Measurements from ENCODE around the gene CTRB1.

Gene CTRB1

DNA sequence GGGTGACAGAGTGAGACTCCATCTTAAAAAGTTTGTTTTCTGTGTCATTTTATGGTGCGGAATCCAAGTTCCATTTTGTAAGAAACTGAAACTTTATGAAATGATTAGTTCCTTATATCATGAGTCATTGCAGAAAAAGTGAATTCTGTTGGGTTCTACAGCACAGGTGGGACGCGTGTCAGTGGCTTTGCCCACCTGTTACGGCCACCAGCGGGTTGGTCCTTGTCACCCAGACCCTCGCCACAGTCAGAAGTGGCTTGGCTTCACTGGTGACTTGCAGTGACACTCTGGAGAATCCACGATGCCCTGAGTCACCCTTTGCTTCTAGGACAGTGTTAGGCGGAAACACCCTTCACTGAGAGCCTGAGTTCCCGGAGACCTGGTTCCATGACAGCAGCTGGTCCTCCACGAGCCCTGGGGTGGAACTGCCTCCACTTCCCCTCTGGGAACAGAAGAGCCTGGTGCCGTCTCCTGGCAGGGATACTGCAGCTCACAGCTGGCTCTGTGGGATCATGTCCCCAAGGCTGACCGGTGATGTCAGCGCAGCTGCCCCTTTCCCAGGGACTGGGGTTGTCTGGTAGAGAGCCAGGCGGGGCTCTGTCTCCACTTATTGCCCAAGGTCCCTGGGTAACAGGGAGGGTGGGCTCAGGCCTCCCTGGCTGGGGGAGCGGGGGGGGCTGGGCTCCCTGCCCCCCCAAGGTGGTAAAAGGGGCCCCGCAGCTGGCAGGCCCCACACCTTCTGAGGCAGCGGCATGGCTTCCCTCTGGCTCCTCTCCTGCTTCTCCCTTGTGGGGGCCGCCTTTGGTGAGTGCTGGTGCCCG lies at the start of gene CTRB1:
Gene CTRB1, plus strand, starts transcription at position 733 of the 821 bp plus-strand sequence. Its CDS starts 20 bp downstream, at position 753.
- Histone ChIP-seq H3K4me1 (ENCODE audit: insufficient read depth, low read length) (no peaks in the 10 kb centered on the region), H3K9ac (ENCODE audit: low read depth, low read length) (no peak within 1 kb of the TSS), H3K36me3 (ENCODE audit: insufficient read depth, low read length) (no peaks in the 10 kb centered on the region), H3K9me3 (ENCODE audit: control insufficient read depth, insufficient read depth, low read length) (no peaks in the 10 kb centered on the region)

- no peak overlapping the region for H3K9ac ChIP-seq (ENCODE audit: low read depth, low read length)
- H3K36me3 ChIP-seq (ENCODE audit: insufficient read depth, low read length) = peaks cover 37% of the 10 kb centered on the region
- no peaks in the 10 kb centered on the region for H3K4me1 ChIP-seq (ENCODE audit: insufficient read depth, low read length)
- peaks cover 48% of the 10 kb centered on the region for H3K9me3 ChIP-seq (ENCODE audit: control insufficient read depth, insufficient read depth, low read length)
These were observed 48.8 kb upstream of the CTRB1 start for GRCh38 chr16:75169899-75170405.

DNA sequence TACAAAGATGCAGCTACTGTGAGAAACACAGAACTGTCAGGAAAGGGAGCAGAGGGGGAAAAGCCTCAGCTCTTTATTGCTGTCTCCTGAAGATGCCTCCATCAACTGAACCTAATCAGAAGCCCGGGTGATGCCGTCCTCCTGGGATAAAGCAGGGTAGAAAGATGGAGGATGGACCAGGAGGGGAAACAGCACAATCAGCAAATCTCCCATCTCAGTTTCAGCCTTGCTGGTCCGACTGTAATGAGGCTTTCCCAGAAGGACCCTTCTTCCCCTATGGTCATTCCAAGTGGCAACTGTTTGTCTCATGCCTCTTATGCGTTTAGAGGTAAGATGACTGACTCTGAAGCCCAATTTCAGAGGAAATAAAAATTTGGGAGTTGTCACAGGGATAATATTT lies 46.2 kb upstream of the CTRB1 start:
- H3K36me3 ChIP-seq (ENCODE audit: insufficient read depth, low read length) = peaks cover 27% of the 10 kb centered on the region
- no peaks in the 10 kb centered on the region for H3K4me1 ChIP-seq (ENCODE audit: insufficient read depth, low read length)
- H3K9me3 ChIP-seq (ENCODE audit: control insufficient read depth, insufficient read depth, low read length) = peaks cover 38% of the 10 kb centered on the region
- no peak overlapping the region for H3K9ac ChIP-seq (ENCODE audit: low read depth, low read length)

GRCh38 chr16:75175074-75175473 lies 43.7 kb upstream of the CTRB1 start:
- Histone ChIP-seq H3K9ac (ENCODE audit: low read depth, low read length) (no peak overlapping the region), H3K9me3 (ENCODE audit: control insufficient read depth, insufficient read depth, low read length) (peaks cover 30% of the 10 kb centered on the region), H3K36me3 (ENCODE audit: insufficient read depth, low read length) (peaks cover 7% of the 10 kb centered on the region), H3K4me1 (ENCODE audit: insufficient read depth, low read length) (no peaks in the 10 kb centered on the region)

- Histone ChIP-seq H3K9me3 (ENCODE audit: control insufficient read depth, insufficient read depth, low read length) (peaks cover 13% of the 10 kb centered on the region), H3K4me1 (ENCODE audit: insufficient read depth, low read length) (no peaks in the 10 kb centered on the region), H3K9ac (ENCODE audit: low read depth, low read length) (no peak overlapping the region), H3K36me3 (ENCODE audit: insufficient read depth, low read length) (no peaks in the 10 kb centered on the region)
These were observed 41.9 kb upstream of the CTRB1 start for GRCh38 chr16:75176926-75177325.

GRCh38 chr16:75179208-75179607 lies 39.6 kb upstream of the CTRB1 start:
- Histone ChIP-seq H3K4me1 (ENCODE audit: insufficient read depth, low read length) (no peaks in the 10 kb centered on the region), H3K36me3 (ENCODE audit: insufficient read depth, low read length) (no peaks in the 10 kb centered on the region), H3K9ac (ENCODE audit: low read depth, low read length) (no peak overlapping the region), H3K9me3 (ENCODE audit: control insufficient read depth, insufficient read depth, low read length) (peaks cover 5% of the 10 kb centered on the region)

- no peaks in the 10 kb centered on the region for H3K4me1 ChIP-seq (ENCODE audit: insufficient read depth, low read length)
- H3K9ac ChIP-seq (ENCODE audit: low read depth, low read length) = no peak overlapping the region
- H3K9me3 ChIP-seq (ENCODE audit: control insufficient read depth, insufficient read depth, low read length) = no peaks in the 10 kb centered on the region; the same call in 1 of the 2 replicates
- no peaks in the 10 kb centered on the region for H3K36me3 ChIP-seq (ENCODE audit: insufficient read depth, low read length)
These were observed 37.2 kb upstream of the CTRB1 start for GRCh38 chr16:75181630-75182029.

GRCh38 chr16:75188832-75189477 lies 29.8 kb upstream of the CTRB1 start:
- Histone ChIP-seq H3K9me3 (ENCODE audit: control insufficient read depth, insufficient read depth, low read length) (no peaks in the 10 kb centered on the region), H3K9ac (ENCODE audit: low read depth, low read length) (no peak overlapping the region), H3K36me3 (ENCODE audit: insufficient read depth, low read length) (no peaks in the 10 kb centered on the region), H3K4me1 (ENCODE audit: insufficient read depth, low read length) (no peaks in the 10 kb centered on the region)

DNA sequence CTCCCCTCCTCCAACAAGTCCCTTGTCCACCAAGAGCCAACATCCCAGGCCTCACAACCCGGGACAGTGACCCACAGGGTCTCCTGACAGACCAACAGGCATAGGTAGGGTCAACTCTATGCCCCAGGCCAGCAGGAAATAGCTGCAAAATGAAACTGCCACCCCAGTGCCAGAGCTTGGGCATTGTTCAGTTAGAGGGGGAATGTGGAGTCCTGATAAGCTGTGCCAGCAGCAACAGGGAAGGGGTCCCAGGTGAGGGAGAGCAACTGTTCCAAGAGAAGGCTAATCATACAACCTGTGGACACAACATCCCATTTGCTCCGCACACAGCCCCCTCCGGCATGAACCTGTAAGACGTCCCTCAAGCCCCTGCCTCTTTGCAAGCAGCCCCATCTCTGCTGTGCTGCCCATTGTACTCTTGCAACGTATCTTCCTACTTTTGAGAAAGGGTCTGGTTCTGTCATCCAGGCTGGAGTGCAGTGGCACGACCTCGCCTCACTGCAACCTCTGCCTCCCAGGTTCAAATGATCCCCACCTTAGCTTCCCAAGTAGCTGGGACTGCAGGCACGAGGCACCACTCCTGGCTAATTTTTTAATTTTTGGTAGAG lies 29.0 kb upstream of the CTRB1 start:
- no peaks in the 10 kb centered on the region for H3K9me3 ChIP-seq (ENCODE audit: control insufficient read depth, insufficient read depth, low read length)
- H3K9ac ChIP-seq (ENCODE audit: low read depth, low read length) = no peak overlapping the region
- no peaks in the 10 kb centered on the region for H3K36me3 ChIP-seq (ENCODE audit: insufficient read depth, low read length)
- H3K4me1 ChIP-seq (ENCODE audit: insufficient read depth, low read length) = no peaks in the 10 kb centered on the region

GRCh38 chr16:75192606-75193264 lies 26.1 kb upstream of the CTRB1 start:
- Histone ChIP-seq H3K4me1 (ENCODE audit: insufficient read depth, low read length) (no peaks in the 10 kb centered on the region), H3K36me3 (ENCODE audit: insufficient read depth, low read length) (no peaks in the 10 kb centered on the region), H3K9ac (ENCODE audit: low read depth, low read length) (no peak overlapping the region), H3K9me3 (ENCODE audit: control insufficient read depth, insufficient read depth, low read length) (no peaks in the 10 kb centered on the region; the same call in 1 of the 2 replicates)

DNA sequence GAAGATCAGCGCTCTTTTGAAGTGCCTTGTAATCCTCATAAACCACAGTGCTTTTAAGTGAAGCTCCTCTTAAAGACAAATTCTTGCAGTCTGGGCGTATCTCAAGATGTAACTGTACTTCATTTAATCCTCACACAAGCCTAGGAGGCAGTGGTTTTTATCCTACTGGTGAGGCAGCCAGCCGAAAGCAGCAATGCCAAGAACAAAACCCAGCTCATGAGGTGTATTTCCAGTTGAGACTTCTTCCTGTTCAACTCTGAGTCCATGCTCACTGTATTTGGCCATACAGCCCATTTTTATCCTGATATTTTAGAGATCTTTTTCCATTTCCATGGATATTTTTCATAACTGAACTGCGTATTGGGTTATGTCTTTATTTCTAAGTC lies 25.5 kb upstream of the CTRB1 start:
- Histone ChIP-seq H3K9ac (ENCODE audit: low read depth, low read length) (no peak overlapping the region), H3K9me3 (ENCODE audit: control insufficient read depth, insufficient read depth, low read length) (no peaks in the 10 kb centered on the region; the same call in 1 of the 2 replicates), H3K4me1 (ENCODE audit: insufficient read depth, low read length) (no peaks in the 10 kb centered on the region), H3K36me3 (ENCODE audit: insufficient read depth, low read length) (no peaks in the 10 kb centered on the region)

GRCh38 chr16:75193730-75194444 lies 24.9 kb upstream of the CTRB1 start:
- H3K9ac ChIP-seq (ENCODE audit: low read depth, low read length) = no peak overlapping the region
- H3K36me3 ChIP-seq (ENCODE audit: insufficient read depth, low read length) = no peaks in the 10 kb centered on the region
- no peaks in the 10 kb centered on the region for H3K4me1 ChIP-seq (ENCODE audit: insufficient read depth, low read length)
- H3K9me3 ChIP-seq (ENCODE audit: control insufficient read depth, insufficient read depth, low read length) = no peaks in the 10 kb centered on the region; the same call in 1 of the 2 replicates

- Histone ChIP-seq H3K9me3 (ENCODE audit: control insufficient read depth, insufficient read depth, low read length) (no peaks in the 10 kb centered on the region; the same call in 1 of the 2 replicates), H3K4me1 (ENCODE audit: insufficient read depth, low read length) (no peaks in the 10 kb centered on the region), H3K36me3 (ENCODE audit: insufficient read depth, low read length) (no peaks in the 10 kb centered on the region), H3K9ac (ENCODE audit: low read depth, low read length) (no peak overlapping the region)
These were observed 22.7 kb upstream of the CTRB1 start for GRCh38 chr16:75195811-75196790.
